Measurements from ENCODE around the gene ATP2A1.

GRCh38 chr16:28872952-28873351 is 5.3 kb upstream of the ATP2A1 start:
- TF ChIP-seq, protein P1, sequence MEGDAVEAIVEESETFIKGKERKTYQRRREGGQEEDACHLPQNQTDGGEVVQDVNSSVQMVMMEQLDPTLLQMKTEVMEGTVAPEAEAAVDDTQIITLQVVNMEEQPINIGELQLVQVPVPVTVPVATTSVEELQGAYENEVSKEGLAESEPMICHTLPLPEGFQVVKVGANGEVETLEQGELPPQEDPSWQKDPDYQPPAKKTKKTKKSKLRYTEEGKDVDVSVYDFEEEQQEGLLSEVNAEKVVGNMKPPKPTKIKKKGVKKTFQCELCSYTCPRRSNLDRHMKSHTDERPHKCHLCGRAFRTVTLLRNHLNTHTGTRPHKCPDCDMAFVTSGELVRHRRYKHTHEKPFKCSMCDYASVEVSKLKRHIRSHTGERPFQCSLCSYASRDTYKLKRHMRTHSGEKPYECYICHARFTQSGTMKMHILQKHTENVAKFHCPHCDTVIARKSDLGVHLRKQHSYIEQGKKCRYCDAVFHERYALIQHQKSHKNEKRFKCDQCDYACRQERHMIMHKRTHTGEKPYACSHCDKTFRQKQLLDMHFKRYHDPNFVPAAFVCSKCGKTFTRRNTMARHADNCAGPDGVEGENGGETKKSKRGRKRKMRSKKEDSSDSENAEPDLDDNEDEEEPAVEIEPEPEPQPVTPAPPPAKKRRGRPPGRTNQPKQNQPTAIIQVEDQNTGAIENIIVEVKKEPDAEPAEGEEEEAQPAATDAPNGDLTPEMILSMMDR (optimal IDR thresholded peaks at IDR 0.05 in 1 of 3, IDR thresholded peaks at IDR 0.05 in 1 of 3, conservative IDR thresholded peaks at IDR 0.05 in 1 of 3; ENCODE audit: extremely low read depth in 1 of 3, insufficient read depth in 2 of 3, low read length in 3 of 3) = no peak
- no peak for TF ChIP-seq EZH2 (IDR thresholded peaks at IDR 0.05; ENCODE audit: low read length)
